NCI-H345 treated with DMSO at 0.1 percent for 48 hours (cell line): ENCODE results near the gene OR2A5.
"Not testable (repeated sequence)": the region's sequence is repeated elsewhere in the genome, so short reads cannot be mapped to it uniquely, and the experiment has no call there.

Source experiments
- DNase-seq: peaks from one replicate; lab custom pipeline; 2025; ENCODE audit not compliant: unreplicated experiment; lab: John Stamatoyannopoulos, UW

The OR2A5 gene

DNA sequence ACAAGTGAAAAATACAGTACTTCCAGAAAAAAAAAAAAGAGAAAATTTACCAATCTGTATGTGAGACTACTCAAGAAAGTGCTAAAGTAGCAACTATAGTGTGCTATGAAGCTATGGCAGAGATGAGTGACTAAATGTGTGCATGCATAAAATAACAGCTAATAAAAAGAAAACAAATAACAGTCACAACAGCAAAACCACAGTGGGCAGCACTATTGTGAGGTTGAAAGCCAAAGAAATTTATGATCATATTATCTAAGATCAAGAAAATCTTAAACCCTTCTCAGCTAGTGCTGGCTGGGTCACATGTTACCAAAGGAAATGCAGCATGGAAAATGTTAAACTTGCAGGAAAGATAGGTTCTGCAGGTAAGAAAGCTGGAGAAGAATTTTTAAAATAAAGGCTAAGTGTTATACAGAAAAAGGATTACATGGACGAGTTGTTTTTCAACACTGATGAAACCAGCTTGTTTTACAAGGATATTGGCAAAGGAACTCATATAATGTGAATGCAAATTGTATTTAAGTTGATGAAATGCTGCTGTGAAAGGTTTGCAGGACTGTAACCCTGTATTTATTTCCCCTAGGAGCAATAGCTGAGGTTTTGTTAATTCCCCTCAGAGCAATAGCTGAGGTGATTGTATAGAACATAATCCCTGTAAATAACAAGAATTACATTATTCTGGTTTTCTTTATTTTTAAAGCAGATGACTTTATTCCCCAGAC, 15.6 kb upstream of the OR2A5 start:
- no peak for DNase-seq

DNA sequence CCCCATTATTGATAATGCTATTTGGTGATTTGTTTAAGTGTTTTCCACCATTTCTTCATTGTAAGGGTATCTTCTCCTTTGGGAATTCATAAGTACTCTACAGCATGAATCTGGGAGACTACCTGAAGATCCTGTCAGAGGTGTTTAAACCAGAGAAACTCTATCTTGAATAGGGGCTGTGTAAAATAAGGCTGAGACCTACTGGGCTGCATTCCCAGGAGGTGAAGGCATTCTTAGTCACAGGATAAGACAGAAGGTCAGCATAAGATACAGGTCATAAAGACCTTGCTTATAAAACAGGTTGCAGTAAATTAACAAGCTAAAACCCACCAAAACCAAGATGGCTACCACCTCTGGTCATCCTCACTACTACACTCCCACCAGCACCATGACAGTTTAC, 13.4 kb upstream of the OR2A5 start:
- no peak for DNase-seq

DNA sequence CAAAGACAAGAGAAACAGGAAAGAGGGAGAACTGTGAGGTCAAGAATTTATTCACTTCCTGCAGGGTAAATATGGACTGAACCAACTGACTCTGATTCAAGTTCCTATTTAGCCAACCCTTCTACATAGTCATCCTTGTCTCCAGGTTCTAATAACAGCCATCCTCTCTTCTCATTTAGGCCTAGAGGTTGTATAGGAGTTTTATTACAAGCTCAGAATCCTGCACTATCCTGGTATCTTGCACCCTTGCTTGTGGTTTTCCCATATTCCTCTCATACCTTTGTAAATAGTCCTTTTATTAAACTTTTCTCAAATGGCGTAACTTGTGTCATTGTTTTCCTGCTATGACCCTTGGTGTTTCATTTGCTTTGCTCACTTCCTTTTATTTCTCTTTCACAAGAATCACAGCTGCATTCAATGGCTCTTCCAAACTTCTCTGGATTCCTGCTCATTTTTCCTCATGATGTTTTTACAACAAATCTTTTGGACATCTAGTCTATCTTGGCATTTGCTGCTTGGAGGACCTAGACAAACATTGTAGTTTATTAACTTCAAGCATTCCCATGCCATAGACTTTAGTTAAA, 12.4 kb upstream of the OR2A5 start:
- no peak for DNase-seq

DNA sequence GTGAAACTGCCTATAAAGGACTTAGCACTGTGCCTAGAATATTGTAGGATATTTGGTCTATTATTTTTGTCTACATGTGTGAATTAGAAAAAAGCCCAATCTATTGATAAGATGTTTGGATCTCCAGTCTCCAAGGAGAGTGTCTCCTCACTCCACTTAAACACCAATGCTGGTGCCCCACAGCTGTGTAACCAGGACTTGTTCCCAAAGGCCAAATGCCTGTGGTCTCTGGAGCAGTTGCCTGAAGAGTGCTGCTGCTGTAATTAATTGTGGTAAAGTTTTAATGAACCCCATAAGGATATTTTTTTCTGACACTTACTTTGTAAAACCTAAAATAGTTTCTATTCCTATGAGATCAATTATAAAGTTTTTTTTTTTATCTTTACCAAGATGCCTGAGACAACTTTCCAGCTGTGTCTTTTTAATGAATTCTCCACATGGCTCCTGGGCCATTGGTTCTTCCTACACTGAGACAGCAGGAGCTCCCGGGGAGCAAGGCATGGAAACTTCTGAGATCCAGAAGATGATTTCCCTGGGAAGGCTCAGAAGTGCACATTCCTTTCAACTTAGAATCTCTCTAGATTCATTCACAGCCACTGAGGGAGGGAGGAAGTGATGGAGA, 11.2 kb upstream of the OR2A5 start:
- DNase-seq: no peak

DNA sequence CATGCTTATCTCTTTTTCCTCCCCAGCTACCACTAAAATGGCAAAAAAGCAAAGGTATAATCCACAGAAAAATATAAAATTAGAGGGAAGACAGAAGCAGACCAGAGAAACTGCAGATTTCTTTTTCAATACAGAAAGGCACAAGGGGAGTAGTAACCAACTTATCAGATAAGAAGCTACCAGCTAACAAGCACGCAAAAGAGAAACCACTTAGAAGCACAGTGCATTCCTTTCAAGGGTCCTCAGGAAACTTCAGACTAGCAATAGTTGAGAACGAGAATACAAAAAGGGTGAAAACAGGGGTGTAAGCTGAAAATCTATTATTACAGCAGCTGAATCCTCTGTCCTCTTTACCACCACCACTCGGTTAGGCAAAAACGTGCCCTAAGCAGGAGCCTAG, 9.9 kb upstream of the OR2A5 start:
- DNase-seq: no peak

DNA sequence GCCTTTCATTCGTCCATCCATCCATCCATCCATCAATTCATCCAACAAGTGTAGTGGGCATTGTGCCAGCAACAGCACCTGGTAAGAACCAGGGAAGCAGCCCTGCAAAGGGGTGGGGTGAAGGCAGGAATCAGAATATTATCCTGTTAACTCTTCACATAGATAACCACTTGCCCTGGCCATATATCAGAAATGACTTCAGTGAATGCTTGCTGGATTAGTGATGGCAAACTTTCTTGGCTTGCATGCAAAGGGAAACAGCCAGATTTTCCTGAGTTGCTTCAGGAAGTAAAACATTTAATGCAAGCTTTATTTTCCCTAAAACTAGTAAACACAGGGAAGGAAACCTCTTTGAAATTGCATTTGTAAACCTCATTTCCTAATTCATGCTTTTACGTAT, 743 bp downstream of the OR2A5 start:
- DNase-seq: peak; percentile 75

DNA sequence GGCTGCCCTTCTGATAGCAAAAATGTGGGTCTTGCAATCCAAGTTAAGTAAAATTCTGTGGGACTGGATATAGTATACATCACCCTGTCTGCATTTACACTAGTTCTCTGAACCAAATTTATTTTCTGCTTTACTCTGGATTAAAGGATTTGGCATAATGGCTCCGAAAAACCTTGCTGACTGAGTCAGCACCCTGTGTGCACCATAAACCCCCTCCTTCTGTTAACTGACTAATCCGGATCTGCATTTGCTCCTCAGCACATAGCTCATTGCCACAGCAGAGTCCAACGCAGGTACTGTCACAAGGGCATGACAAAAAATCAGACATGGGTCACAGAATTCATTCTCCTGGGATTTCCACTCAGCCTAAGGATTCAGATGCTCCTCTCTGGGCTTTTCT, 1.3 kb downstream of the OR2A5 start:
- DNase-seq: no peak

DNA sequence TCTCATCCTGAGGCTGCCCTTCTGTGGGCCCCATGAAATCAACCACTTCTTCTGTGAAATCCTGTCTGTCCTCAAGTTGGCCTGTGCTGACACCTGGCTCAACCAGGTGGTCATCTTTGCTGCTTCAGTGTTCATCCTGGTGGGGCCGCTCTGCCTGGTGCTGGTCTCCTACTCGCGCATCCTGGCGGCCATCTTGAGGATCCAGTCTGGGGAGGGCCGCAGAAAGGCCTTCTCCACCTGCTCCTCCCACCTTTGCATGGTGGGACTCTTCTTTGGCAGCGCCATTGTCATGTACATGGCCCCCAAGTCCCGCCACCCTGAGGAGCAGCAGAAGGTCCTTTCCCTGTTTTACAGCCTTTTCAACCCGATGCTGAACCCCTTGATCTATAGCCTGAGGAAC, 2.1 kb downstream of the OR2A5 start:
- DNase-seq: not testable (repeated sequence)

DNA sequence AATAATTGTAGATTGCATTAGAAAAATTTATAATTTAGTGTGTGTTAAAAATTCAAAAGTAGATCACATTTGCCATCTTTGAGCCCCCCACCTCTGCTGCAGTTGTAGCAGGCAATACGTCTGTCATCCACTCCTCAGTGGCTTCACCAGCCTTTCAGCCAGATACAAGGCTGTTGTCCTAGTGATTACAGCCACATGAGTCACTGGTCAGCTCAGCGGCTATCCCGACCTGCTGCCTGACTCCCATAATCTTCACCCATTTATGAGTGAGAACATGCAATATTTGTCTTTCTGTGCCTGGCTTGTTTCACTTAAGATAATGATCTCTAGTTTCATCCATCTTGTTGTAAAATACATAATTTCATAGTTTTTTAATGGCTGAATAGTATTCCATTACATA, 9.2 kb downstream of the OR2A5 start:
- no peak for DNase-seq

DNA sequence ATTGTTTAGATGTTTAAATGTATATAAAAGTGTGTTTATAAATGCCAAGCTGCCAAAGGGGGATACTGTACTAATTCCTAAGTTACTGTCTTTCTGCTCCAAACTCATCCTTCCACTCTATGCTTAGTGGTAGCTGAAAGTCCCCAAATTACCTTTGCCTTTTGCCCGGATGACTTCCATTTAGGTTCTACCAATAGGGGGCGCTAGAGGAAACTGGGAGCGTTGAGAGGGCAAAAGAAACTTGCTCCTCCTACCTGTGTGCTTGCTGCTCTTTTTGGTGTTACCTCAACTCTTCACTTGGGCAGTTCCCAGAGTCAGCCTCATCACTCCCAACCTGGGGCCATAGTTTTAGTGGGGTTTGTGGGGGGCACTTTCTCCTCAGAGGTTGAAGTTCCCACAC, 15.0 kb downstream of the OR2A5 start:
- DNase-seq: no peak

DNA sequence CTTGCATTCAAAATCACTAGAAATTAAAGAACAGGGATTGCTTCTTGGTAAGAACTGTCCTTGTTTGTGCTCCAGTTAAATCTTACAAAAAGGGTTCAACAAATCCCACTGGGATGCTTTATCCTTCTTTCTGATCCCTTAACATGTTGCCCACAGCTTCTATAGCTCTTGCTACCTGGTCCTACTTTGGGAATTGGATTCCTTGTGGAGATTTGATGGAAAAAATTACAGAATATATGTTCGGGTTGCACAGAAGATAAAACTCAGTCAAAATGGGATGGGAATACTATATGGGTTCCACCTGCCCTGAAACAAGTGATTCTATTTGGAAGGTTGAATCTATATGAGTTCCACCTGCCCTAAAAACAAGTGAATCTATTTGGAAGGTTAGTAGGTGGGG, 20.8 kb downstream of the OR2A5 start, which contains the start of gene OR2A25:
Gene OR2A25 (plus strand): TSS at position 301 of the 400 bp plus-strand sequence. CDS start 4,409 bp downstream, outside the sequence.
- no peak for DNase-seq

DNA sequence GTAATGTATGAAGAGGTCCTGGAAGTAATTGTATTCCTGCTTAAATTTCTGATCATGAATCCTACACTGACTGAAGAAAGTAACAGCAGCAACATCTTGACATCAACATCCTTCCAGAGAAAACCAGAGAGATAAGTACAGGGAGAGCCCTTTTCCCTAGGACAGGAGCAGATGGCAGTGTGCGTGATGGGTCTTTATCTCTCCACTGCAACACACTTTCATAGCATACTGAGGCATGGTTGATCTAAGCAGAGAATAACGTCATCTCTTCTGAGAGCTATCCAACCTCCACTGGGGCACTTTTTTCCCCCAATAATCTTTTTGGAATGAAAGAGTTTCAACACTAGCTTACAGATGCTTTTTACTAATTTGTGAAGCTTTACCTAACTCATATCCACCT, 21.2 kb downstream of the OR2A5 start:
- no peak for DNase-seq

DNA sequence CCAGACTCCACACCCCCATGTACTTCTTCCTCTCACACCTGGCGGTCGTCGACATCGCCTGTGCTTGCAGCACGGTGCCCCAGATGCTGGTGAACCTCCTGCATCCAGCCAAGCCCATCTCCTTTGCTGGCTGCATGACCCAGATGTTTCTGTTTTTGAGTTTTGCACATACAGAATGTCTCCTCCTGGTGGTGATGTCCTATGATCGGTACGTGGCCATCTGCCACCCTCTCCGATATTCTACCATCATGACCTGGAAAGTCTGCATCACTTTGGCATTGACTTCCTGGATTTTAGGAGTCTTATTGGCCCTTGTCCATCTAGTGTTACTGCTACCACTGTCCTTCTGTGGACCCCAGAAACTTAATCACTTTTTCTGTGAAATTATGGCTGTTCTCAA, 25.6 kb downstream of the OR2A5 start:
- DNase-seq: no peak

DNA sequence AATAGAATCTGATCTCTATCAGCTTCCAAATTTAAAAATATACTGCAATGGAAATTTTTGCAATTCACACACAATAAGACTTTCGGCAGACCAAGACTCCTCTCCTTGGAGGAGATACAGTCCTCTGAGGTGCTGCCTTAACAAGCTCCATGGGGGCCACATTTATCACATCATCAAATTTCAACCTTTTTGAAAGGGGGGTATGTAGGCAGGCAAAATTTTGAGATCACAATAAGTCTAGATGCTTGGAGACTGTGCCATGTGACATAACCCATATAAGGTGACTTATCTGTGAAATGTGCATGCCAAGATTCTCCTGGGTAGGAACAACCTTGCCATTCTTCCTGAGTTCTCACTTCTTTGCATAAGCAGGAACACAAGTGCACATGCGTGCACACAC, 37.2 kb downstream of the OR2A5 start, which contains the start of gene OR2A12:
Gene OR2A12 (plus strand): TSS at position 301 of the 400 bp plus-strand sequence. CDS start 8,830 bp downstream, outside the sequence.
- DNase-seq: no peak

DNA sequence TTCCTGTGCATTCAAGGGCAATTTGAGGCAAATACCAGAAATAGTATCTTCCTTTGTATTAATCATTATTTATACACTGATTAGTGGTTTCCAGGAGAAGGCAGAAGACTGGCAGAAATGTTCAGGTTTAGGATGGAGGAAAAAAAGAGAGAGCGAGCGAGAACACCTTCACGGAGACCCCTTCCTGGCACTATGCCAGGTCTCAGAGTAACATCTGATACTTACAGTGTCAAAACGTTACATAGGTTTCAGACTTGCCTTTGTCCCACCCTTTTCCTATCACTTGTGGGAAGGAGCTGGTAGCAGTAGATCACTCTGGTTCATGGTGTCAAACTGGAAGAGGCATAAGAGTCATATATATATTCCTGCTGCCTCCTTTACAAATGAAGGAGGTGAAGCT, 38.0 kb downstream of the OR2A5 start:
- no peak for DNase-seq

DNA sequence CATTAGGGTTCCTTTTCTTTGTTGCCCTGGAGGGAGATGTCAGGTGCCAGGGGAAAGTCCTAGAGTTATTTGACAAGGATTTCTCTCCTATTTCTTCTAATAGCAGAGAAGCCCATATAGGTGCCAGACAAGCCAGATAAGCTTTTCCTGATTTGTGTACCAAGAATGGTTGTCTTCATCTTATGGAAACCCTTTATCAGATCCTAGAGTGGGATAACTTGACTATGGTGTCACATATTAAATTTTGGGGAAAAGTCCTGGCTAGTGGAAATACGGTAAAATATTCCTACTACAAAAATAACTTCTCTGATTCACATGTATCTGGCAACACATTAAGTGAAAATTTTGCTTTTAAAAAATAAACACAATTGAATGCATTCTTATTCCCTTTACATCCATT, 38.5 kb downstream of the OR2A5 start:
- DNase-seq: no peak

DNA sequence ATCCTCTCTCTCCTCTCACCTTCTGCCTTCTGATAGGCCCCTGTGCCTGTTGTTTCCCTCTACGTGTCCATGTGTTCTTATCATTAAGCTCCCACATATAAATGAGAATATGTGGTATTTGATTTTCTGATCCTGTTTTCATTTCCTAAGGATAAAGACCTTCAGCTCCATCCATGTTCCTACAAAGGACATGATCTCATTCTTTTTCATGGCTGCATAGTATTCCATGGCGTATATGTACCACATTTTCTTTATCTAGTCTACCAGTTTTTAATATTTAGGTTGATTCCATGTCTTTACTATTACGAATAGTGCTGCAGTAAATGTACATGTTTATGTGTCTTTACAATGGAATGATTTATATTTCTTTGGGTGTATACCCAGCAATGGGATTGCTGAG, 41.9 kb downstream of the OR2A5 start:
- no peak for DNase-seq

DNA sequence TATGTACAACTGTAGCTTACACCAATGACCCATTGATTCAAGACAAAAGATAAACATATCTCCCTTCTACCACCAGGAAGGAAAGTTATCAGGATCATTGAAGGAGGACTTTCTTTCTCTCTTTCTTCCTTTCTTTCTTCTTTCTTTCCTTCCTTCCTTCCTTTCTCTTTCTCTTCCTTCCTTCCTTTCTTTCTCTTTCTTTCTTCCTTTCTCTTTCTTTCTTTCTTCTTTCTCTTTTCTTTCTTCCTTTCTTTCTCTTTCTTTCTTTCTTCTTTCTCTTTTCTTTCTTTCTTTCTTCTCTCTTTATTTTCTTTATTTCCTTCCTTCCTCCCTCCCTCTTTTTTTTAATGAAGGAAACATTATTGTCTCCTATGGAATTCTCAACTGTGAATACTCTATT, 50.0 kb downstream of the OR2A5 start:
- no peak for DNase-seq

DNA sequence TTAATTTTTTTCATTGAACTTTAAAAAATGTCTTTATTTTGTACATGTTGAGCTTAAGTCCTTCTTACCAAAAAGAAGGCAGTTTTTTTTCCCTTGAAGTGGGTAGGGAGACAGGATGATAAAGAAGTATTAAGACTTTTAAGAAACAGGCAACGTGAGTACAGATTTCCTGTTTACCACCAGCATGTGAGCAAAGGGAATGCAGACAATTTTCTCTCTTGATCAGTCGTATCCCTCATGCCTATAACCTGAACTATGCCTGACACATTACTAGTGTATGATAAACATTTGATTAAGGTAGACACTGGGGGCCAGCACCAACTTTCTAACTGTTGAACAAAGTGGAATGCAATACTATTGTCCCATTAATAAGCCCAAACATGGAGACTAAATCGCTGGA, 51.9 kb downstream of the OR2A5 start:
- DNase-seq: no peak

DNA sequence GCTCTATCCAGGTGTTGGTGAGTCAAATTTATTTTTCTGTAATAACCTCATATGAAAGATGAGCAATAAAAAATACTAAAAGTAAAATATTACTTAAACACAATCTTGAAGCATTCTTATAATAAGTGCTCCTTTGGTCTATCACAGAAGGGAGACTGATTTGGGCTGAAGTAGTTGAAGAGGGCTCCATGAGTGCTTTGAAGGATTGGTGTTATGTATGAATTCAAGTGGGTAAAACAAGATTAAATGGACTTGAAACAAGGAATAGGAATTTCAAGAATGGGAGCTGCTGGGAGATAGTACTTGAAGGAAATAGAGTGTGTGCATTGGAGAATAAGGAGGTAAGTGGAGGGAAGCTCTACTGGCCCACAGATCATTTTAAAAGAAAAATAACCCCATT, 53.3 kb downstream of the OR2A5 start:
- DNase-seq: no peak

DNA sequence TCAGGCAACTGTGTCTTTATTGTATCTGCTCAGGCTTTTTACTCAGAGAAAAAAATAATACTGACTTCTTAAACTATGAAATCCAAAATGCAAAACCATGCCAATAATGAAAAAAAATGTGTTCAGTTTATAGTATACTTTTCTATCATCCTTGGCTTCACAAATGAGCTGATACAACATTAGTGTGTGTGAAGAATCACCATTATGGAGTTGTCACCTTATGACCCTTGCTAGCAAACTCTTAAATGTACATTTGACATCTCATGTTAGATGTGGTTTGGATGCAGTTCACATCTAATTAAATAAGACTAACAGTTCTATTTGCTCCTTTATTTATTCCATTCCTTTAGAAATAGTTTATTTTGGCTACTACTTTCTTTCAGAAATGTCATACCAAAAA, 56.5 kb downstream of the OR2A5 start:
- no peak for DNase-seq
